ENCODE results near the gene ACTR1B.

- TF ChIP-seq CTCF (conservative IDR thresholded peaks at IDR 0.05; ENCODE audit: low read length) (no peak), EZH2phosphoT487 (IDR thresholded peaks at IDR 0.05; ENCODE audit: borderline replicate concordance) (no peak)
These were observed 7.6 kb downstream of the ACTR1B start for GRCh38 chr2:97656129-97656755.

Data from Loucy (cell line).